ENCODE results near the gene CELA3A.
A peak's percentile ranks its signal among the peaks of the same experiment; 100 is the strongest.

Gene CELA3A

GRCh38 chr1:22021061-22021460 lies 19.6 kb downstream of the CELA3A start:
- Mint-ChIP-seq H3K9me3 (no peaks in the 10 kb centered on the region), H3K36me3 (ENCODE audit: low read depth) (no peaks in the 10 kb centered on the region), H3K4me3 (no peak overlapping the region), H3K27ac (no peak overlapping the region), H3K4me1 (peaks cover 15% of the 10 kb centered on the region), H3K27me3 (ENCODE audit: low read depth) (no peaks in the 10 kb centered on the region)
- TF ChIP-seq, protein P1, sequence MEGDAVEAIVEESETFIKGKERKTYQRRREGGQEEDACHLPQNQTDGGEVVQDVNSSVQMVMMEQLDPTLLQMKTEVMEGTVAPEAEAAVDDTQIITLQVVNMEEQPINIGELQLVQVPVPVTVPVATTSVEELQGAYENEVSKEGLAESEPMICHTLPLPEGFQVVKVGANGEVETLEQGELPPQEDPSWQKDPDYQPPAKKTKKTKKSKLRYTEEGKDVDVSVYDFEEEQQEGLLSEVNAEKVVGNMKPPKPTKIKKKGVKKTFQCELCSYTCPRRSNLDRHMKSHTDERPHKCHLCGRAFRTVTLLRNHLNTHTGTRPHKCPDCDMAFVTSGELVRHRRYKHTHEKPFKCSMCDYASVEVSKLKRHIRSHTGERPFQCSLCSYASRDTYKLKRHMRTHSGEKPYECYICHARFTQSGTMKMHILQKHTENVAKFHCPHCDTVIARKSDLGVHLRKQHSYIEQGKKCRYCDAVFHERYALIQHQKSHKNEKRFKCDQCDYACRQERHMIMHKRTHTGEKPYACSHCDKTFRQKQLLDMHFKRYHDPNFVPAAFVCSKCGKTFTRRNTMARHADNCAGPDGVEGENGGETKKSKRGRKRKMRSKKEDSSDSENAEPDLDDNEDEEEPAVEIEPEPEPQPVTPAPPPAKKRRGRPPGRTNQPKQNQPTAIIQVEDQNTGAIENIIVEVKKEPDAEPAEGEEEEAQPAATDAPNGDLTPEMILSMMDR (IDR thresholded peaks at IDR 0.05; ENCODE audit: unreplicated experiment in 3 of 3), result no peak

DNA sequence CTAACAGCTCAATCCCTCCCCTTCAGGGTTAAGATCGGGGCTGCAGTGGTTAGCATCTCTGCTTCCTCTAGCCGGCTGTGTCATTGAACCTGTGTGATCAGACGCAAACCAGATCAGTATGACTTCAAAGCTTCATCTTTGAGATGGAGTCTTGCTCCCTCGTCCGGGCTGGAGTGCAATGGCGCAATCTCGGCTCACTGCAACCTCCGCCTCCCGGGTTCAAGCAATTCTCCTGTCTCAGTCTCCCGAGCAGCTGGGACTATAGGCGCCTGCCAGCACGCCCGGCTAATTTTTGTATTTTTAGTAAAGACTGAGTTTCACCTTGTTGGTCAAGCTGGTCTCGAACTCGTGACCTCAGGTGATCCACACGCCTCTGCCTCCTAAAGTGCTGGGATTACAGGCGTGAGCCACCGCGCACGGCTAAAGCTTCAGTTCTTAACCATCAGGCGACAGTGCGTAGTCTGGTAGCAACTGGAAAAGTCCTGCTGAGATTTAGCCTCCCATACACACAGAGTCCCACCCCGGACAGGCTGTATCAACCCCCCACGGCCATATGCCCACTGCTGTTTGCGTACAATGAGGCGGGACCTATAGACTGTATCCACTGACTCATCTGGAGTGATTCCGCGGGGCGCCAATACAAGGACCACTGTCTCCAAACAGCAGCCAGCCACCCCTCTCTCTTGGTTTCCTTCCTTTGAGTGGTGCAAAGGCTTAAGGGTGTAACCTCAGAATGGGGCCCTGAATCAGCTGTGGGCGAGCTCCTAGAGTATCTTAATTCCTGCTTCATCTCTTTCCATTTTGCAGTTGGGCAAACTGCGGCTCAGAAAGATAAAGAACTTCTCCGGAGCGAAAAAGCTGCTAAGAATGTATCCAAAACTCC lies 23.3 kb downstream of the CELA3A start:
- no peaks in the 10 kb centered on the region for H3K27me3 Mint-ChIP-seq (ENCODE audit: low read depth)
- H3K9me3 Mint-ChIP-seq, result no peaks in the 10 kb centered on the region
- no peaks in the 10 kb centered on the region for H3K36me3 Mint-ChIP-seq (ENCODE audit: low read depth)
- TF ChIP-seq, protein P1 (IDR thresholded peaks at IDR 0.05; ENCODE audit: unreplicated experiment in 3 of 3), result no peak
- H3K4me3 Mint-ChIP-seq, result peak overlapping the region; percentile 89 to 96 (median 93)
- H3K27ac Mint-ChIP-seq, result peak overlapping the region; percentile 58 to 93 (median 87)
- H3K4me1 Mint-ChIP-seq, result peaks cover 23% of the 10 kb centered on the region

DNA sequence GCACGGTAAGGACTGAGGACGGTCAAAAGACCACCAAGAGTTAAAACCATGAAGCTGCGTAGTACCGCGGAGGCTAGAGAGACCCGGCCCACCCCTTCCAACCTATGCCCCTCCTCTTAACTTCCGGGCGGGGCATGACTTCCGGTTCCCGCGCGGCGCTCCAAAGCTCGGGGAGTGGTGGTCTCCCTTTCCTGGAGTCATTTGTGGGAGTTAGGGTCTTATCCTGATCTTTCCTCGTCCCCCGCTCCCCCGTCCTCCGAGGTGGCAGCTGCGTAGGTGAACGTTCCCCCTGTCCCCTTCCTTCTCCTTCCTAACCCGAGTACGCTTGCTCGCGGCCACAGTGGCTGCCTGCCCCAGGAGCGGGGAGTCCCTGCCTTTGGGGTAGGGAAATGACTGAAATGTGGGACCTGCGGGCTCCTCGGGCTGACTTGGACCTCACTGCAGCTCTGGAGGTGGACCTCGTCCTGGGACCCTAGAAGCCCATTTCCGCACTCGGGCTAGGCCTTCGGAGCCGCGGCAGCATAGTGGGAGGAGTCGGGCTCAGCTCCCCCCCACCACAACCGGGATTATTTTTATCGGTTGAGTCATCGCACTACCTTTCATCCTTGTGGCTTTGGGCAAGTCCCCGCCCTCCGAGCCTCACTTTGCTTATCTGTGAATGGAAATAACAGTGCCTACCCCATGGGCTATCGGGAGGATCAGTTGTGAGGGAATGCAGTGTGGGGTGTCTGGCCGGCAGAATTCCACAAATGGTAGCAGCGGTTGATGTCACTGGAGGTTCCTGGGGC lies 24.1 kb downstream of the CELA3A start:
- peak overlapping the region; percentile 89 to 96 (median 93) for H3K4me3 Mint-ChIP-seq

GRCh38 chr1:22026924-22027289 lies 25.4 kb downstream of the CELA3A start:
- TF ChIP-seq, protein P1 (IDR thresholded peaks at IDR 0.05; ENCODE audit: unreplicated experiment in 3 of 3), result no peak
- no peaks in the 10 kb centered on the region for H3K36me3 Mint-ChIP-seq (ENCODE audit: low read depth)
- no peak overlapping the region for H3K27ac Mint-ChIP-seq
- peak overlapping the region; percentile 27 to 93 (median 82) for H3K4me3 Mint-ChIP-seq
- H3K9me3 Mint-ChIP-seq, result no peaks in the 10 kb centered on the region
- peaks cover 37% of the 10 kb centered on the region for H3K4me1 Mint-ChIP-seq
- H3K27me3 Mint-ChIP-seq (ENCODE audit: low read depth), result no peaks in the 10 kb centered on the region

More for the DNA sequence above, 24.1 kb downstream of the CELA3A start:
- Mint-ChIP-seq H3K9me3 (no peaks in the 10 kb centered on the region), H3K27me3 (ENCODE audit: low read depth) (no peaks in the 10 kb centered on the region), H3K4me1 (peaks cover 29% of the 10 kb centered on the region), H3K36me3 (ENCODE audit: low read depth) (no peaks in the 10 kb centered on the region), H3K27ac (peak overlapping the region; percentile 58 to 93 (median 87))
- TF ChIP-seq, protein P1 (IDR thresholded peaks at IDR 0.05; ENCODE audit: unreplicated experiment in 3 of 3), result no peak

DNA sequence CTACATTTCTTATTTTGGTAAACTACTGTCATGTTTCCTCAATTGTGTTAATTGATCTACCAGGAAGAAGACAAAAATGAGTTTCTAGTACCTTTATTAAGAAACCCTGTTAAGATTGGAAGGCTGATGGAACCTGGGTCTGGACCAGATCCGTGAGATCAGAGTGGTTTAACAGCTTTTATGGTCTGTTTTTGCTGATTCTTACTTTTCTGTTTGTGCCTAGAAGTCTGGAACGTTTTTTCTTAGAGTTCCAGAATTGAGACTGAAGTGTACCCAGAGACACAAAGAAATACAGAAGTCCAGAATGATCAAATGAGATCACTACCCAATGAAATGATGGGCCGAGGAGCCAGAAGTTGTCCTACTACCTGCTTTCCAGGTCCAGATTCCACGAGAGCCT lies 28.6 kb downstream of the CELA3A start:
- H3K4me3 Mint-ChIP-seq, result peak overlapping the region in 1 of 3 experiments; percentile 14
- TF ChIP-seq, protein P1 (IDR thresholded peaks at IDR 0.05; ENCODE audit: unreplicated experiment in 3 of 3), result no peak
- peaks cover 29% of the 10 kb centered on the region for H3K4me1 Mint-ChIP-seq
- no peak overlapping the region for H3K27ac Mint-ChIP-seq
- H3K36me3 Mint-ChIP-seq (ENCODE audit: low read depth), result no peaks in the 10 kb centered on the region
- H3K9me3 Mint-ChIP-seq, result no peaks in the 10 kb centered on the region
- H3K27me3 Mint-ChIP-seq (ENCODE audit: low read depth), result no peaks in the 10 kb centered on the region

Measured in nephron (organoid).